GM20431 (cell line): ENCODE results near the gene CSTF2.
"Not testable (repeated sequence)": the region's sequence is repeated elsewhere in the genome, so short reads cannot be mapped to it uniquely, and the experiment has no call there.

ENCODE experiments used
- in situ Hi-C: fragments of 300-500 bp; cut with MseI, MboI; formaldehyde crosslinking; loops from one replicate; pipeline ENCODE4 v1.15.0; 2020; ENCODE audit warnings: low sequenced_read_pairs; ENCODE audit not compliant: unreplicated experiment

The CSTF2 gene

GRCh38 chrX:100819837-100820666 is at the start of gene CSTF2:
Gene CSTF2 (plus strand): TSS chrX:100820391. CDS start chrX:100820417, 26 bp downstream.
- in situ Hi-C loops, result no loop called here

GRCh38 chrX:100796371-100796770 is 23.8 kb upstream of the CSTF2 start:
- in situ Hi-C loops, result not testable (repeated sequence)

- in situ Hi-C loops, result no loop called here
Measured at GRCh38 chrX:100797359-100797758, 22.8 kb upstream of the CSTF2 start.

GRCh38 chrX:100798484-100799214 is 21.5 kb upstream of the CSTF2 start:
- in situ Hi-C loops, result no loop called here

GRCh38 chrX:100802843-100803242 is 17.3 kb upstream of the CSTF2 start:
- in situ Hi-C loops, result no loop called here

- in situ Hi-C loops, result no loop called here
Measured at GRCh38 chrX:100804780-100805179, 15.4 kb upstream of the CSTF2 start.

GRCh38 chrX:100808265-100808664 is 11.9 kb upstream of the CSTF2 start:
- in situ Hi-C loops, result not testable (repeated sequence)

GRCh38 chrX:100812216-100813158 is 7.7 kb upstream of the CSTF2 start:
- in situ Hi-C loops, result no loop called here

GRCh38 chrX:100817340-100817739 is 2.9 kb upstream of the CSTF2 start:
- in situ Hi-C loops, result no loop called here

GRCh38 chrX:100819534-100819836 is 706 bp upstream of the CSTF2 start:
- in situ Hi-C loops, result no loop called here

- in situ Hi-C loops, result no loop called here
Measured at GRCh38 chrX:100829730-100830129, 9.5 kb downstream of the CSTF2 start.

- in situ Hi-C loops, result no loop called here
Measured at GRCh38 chrX:100830143-100830542, 10.0 kb downstream of the CSTF2 start.

GRCh38 chrX:100830547-100830946 is 10.4 kb downstream of the CSTF2 start:
- in situ Hi-C loops, result no loop called here

- in situ Hi-C loops, result no loop called here
Measured at GRCh38 chrX:100831219-100831946, 11.2 kb downstream of the CSTF2 start.

- in situ Hi-C loops, result no loop called here
Measured at GRCh38 chrX:100850317-100850716, 30.1 kb downstream of the CSTF2 start.

GRCh38 chrX:100852810-100853209 is 32.6 kb downstream of the CSTF2 start:
- in situ Hi-C loops, result no loop called here

GRCh38 chrX:100863326-100863864 is 43.2 kb downstream of the CSTF2 start:
- in situ Hi-C loops, result no loop called here

- in situ Hi-C loops, result no loop called here
Measured at GRCh38 chrX:100864657-100865391, 44.6 kb downstream of the CSTF2 start.

GRCh38 chrX:100868273-100868672 is 48.1 kb downstream of the CSTF2 start:
- in situ Hi-C loops, result no loop called here
